Hematopoietic multipotent progenitor cell treated with erythropoietin and hydrocortisone succinate and interleukin-3 and kit ligand, for 8 days (in vitro differentiated cells): Measurements from ENCODE around the gene IL15.
A peak's percentile ranks its signal among the peaks of the same experiment; 100 is the strongest.
"Not testable (repeated sequence)": the region's sequence is repeated elsewhere in the genome, so short reads cannot be mapped to it uniquely, and the experiment has no call there.

Experiments used
- DNase-seq: peaks from one replicate; pipeline ENCODE4 v3.0.0-alpha.2; 2015

IL15 gene, protein sequence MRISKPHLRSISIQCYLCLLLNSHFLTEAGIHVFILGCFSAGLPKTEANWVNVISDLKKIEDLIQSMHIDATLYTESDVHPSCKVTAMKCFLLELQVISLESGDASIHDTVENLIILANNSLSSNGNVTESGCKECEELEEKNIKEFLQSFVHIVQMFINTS

DNA sequence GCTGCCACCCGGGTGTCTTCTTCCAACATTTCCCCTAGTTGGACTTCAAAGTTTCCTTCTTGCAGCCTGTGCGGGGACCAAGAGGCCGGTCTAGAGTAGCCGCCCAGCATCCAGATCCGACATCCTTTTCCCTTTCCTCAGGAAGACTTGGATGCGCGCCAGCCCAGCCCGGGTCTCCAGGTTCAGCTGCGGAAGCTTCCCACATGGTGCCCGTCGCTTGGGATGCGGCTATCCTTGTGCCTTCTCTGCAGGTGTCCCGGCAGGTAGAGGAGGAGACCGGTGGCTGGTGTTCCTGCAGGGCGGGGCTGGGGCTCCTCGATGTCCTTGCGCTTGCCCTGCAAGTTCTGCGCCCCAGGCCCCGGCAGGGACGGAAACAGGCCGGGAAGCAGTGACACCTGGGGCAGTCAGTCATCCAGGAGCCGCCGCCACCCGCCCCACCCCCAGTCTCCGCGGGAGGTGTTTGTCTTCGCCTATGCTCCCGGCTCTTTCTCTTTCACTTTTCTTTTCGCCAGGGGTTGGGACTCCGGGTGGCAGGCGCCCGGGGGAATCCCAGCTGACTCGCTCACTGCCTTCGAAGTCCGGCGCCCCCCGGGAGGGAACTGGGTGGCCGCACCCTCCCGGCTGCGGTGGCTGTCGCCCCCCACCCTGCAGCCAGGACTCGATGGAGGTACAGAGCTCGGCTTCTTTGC lies at the start of gene IL15:
IL15 (plus strand) TSS at position 502 of the 689 bp plus-strand sequence. CDS start 82,882 bp downstream, outside the sequence.
- peak; percentile 40 for DNase-seq

DNA sequence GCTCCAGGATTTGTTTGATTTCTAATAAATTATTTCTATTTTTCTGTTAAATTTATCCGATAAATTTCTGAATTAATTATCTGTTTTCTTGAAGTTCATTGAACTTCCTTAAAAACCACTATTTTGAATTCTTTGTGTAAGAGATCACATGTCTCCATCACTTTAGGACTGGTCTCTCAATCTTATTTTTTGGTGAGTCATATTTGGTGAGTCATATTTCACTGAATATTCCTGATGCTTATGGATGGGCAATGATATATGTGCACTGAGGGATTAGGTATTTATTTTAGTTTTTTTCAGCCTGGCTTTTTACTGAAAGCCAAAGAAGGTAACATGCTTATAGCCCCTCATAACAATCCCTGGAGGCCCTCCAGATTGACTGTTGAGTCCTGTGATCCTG lies 48.5 kb upstream of the IL15 start:
- DNase-seq: no peak

DNA sequence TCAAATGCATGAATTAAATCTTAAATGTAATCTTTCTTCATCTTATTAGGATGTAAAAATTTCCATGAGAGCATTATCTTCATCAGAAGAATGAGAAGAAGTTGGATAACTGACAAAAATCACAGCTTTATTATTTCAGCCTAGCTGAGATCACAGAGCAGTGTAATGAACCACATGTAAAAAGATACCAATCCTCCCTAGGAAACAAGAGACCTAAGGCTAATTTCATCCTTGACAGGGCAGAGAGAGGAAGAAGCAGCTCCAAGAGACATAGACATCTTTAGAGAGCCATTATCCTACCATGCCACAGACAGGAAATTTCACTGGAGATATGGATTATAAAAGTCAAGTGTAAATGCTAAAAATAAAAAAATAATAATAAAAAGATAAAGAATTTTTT lies 40.9 kb upstream of the IL15 start:
- DNase-seq: no peak

DNA sequence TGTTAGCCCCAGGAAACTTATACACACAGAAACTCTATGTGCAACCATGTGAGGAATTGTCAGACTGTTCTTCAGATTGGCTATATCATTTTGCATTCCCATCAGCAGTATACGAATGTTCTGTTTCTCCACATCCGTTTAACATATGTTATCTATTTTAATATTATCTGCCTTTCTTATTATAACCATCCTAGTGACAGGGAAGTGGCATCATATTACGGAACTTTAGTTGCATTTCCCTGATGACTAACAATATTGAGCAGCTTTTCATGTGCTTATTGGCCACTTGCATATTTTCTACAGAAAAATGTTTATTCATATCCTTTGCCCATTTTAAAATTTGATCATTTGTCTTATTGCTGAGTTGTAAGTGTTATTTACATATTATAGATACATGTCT lies 36.5 kb upstream of the IL15 start:
- no peak for DNase-seq

DNA sequence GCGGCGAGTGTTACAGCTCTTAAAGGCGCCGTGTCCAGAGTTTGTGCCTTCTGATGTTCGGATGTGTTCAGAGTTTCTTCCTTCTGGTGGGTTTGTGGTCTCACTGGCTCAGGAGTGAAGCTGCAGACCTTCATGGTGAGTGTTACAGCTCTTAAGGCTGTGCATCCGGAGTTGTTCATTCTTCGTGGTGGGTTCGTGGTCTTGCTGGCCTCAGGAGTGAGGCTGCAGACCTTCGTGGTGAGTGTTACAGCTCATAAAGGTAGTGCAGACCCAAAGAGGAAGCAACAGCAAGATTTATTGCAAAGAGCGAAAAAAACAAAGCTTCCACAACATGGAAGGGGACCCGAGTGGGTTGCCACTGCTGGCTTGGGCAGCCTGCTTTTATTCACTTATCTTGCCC lies 31.7 kb upstream of the IL15 start:
- DNase-seq: not testable (repeated sequence)

DNA sequence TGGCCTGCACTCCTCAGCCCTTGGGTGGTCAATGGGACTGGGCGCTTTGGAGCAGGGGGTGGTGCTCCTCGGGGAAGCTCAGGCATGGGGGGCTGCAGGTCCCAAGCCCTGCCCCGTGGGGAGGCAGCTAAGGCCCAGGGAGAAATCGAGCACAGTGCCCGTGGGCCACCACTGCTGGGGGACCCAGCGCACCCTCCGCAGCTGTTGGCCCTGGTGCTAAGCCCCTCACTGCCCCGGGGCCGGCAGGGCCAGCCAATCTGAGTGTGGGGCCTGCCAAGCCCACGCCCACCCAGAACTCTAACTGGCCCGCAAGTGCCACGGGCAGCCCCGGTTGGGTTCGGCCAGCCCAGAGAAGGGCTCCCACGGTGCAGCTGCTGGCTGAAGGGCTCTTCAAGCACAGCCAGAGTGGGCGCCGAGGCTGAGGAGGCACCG lies 30.9 kb upstream of the IL15 start:
- no peak for DNase-seq

DNA sequence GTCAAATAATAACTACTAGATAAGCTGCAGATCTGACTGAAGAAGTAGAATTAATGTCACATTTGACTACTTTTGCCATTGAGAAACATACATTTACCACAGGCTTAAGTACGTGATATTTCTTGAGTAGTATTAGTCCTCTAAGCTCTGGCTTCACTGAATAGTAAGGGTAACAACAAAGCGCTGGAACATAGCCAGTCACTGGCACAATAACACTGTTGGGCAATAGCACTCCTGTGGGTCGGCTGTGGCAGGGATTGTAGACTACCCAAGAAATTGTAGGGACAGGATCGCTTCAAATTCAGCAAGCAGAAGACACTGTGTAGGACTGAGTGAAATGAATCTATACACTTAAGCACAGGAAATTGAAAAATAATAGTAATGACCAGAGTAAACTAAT lies 27.1 kb upstream of the IL15 start:
- DNase-seq: no peak

DNA sequence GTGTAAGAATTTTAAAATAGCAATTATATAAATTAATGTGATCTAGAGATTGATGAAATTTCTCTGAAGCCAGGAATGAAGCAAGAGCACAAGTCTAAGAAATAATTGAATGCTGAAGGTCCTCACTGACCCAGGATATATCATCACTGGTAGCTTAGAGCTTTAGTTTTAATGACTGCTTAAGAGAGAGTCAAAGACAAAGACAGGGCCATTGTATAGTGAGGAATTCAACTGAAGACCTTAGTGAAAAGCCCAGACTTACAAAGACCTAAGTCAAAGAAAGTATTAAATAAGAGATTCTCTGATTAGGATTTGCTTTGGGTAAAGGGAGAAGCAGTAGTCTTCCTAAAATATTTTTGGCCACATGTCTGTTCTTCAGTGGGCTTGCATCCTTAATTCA lies 26.0 kb upstream of the IL15 start:
- DNase-seq: no peak

DNA sequence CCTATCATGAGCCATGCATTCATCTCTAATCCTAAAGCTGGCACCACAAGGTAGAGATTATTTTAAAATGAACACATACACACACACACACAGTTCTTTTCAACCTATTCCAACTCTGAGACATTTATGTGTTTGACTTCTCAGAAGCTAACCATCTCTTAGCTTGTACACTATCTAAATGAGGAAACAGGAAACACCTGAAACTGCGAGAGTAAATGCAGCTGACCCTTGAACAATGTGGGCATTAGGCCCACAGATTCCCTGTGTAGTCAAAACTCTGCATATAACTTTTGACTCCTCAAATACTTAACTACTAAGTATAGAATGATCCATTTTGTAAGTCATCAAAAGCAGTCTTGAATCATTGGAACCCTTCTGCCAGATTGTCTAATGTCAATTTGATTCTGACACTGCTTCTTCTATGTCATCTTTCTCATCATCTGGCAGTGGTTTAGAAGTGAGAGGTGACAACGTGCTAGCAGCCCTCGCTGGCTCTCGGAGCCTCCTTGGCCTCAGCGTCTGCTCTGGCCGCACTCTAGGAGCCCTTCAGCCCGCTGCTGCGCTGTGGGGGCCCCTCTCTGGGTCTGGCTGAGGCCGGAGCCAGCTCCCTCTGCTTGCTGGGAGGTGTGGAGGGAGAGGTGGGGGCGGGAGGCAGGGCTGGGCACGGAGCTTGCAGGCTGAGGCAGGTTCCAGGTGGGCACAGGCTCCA lies 21.4 kb upstream of the IL15 start:
- no peak for DNase-seq

DNA sequence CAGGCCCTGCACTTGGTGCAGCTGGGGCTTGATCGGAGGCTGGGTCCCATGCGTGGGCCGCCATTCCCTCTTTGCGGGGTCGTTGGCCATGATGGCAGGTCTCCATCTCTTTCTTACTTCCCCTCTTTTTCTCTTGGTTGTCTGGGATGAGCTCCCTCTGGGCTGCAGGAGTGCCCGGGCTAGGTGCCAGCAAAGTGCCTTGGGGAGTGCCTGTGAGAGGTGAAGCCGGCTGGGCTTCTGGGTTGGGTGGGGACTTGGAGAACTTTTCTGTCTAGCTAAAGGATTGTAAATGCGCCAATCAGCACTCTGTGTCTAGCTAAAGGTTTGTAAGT lies 20.8 kb upstream of the IL15 start:
- DNase-seq: not testable (repeated sequence)

DNA sequence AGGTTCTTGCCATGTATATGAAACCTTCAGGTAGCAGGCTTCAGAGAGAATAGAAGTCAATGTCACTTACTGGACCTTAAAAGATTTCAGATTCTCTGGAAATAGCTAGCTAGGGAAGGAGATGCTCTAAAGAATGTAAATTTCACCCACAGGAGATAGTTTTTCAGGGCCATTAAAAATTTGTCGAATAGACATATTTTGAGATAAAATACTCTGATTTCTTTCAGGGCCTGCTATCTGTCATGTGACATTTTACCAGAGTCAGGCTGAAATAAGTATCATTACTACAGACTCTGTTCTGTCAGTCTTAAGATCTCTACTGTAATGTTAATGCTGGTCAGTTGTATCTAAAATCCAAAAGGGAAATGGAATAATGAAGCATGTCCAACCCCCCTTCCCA lies 15.7 kb upstream of the IL15 start:
- no peak for DNase-seq

DNA sequence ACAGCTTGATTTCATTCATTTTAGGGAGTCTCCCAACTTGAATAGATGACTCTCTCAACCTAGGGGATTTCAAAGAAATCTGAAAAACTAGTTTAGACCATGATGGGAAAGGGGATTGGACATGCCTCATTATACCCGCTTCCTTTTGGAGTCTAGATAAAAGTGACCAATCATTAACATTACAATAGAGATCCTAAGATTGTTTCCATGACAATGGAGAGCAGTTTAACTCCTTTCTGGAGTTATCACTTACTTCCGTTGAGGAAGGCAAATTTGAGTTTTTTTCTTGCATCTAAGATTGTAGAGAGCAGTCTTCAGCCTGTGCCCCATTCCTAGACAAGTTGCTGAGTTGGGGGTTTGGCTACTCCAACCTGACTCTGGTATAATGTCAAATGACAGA lies 11.4 kb upstream of the IL15 start:
- DNase-seq: no peak

DNA sequence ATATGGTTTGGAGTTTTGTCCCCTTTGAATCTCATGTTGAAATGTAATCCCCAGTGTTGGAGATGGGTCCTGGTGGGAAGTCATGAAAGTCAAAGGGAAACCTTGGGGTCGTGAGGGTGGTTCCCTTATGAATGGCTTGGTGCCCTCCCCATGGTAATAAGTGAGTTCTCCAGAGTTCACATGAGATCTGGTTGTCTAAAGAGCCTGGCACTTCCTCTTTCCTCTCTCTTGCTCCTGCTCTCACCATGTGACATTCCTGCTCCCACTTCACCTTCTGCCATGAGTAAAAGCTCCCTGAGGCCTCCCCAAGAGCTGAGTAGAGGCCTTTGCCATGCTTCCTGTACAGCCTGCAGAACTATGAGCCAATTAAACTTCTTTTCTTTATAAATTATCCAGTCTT lies 5.5 kb upstream of the IL15 start:
- DNase-seq: no peak

DNA sequence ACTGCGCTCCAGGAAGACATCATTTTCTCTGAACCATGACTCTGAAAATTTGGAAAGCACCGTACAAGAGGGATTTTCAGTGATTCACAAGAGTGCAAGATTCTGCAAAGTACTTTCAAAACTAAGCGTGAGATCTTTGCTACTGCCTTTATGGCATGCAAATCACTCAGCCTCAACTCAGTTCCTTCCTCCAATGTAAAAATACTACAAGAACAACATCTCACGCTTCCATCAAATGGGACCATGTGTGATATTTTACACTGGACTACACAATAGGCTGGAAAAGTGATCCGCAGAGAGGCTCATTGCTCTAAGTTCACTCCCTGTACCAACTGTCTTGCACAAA lies 674 bp upstream of the IL15 start:
- DNase-seq: peak; percentile 30

DNA sequence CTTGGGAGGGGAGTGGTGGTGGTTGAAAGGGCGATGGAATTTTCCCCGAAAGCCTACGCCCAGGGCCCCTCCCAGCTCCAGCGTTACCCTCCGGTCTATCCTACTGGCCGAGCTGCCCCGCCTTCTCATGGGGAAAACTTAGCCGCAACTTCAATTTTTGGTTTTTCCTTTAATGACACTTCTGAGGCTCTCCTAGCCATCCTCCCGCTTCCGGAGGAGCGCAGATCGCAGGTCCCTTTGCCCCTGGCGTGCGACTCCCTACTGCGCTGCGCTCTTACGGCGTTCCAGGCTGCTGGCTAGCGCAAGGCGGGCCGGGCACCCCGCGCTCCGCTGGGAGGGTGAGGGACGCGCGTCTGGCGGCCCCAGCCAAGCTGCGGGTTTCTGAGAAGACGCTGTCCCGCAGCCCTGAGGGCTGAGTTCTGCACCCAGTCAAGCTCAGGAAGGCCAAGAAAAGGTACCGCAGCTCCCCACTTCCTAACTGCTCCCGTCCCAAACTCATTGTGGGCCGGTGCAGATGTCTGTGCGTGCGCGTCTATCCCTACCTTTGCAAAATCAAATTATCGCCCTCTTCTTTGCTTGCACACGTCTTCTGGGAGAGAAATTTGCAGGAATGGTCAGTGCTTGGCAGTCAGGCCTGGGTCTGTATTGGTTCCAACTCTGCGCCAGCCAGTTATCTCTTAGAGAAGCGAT lies 533 bp downstream of the IL15 start:
- DNase-seq: peak; percentile 42

DNA sequence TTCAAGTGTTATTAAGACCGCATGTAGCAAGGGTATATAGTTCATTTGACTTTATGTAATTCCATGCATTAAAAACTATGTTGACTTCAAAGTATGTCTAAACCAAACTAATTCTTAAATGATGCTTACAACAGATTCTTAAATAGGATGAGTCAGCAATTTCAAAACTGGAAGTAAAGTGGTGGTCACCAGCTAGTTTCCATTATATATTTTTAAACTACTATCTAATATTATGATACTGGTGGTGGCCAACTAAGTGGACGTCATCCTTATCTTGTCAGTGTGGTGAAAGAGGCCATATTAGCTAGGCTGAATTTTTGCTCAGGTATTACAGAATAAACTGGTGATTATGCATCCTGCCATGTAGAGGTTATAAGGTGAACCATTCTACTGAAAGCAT lies 1.2 kb downstream of the IL15 start:
- DNase-seq: peak; percentile 2

DNA sequence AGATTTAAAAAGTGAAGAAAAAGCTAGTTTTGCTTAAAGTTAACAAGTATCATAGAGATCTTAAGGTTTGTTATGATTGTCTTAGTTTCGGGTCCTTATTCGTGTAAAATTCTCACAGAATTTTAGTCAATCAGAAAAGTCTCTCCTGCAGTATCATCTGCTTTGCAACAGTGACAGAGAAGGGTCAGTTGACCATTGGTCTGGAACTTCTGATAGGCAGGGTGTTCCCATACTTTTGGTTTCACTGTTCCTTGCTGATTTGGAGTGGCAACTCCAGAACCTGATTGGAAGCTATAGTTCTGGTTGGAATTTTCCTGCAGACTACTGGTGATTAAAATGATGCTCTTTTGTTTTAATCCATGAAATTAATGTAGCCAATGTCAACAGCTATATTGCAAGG lies 1.8 kb downstream of the IL15 start:
- DNase-seq: no peak

DNA sequence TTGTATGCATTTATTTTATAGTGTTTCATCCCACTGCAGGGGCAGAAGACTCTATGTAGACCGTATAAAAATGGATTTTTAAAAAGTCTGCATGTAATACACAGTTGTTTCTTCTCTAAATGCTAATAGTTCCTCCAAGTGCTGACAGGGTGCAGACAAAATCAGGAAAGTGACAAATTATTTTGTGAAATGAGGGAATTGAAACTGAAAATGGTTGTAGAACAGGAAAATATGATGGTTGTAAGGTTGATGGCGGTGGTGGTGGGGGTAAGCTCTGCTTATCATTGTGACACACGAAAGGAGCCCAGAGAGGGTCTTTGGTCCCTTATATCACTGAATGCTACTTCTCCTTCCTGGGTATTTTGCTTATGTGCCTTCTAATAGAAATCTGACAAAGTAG lies 4.3 kb downstream of the IL15 start:
- no peak for DNase-seq

DNA sequence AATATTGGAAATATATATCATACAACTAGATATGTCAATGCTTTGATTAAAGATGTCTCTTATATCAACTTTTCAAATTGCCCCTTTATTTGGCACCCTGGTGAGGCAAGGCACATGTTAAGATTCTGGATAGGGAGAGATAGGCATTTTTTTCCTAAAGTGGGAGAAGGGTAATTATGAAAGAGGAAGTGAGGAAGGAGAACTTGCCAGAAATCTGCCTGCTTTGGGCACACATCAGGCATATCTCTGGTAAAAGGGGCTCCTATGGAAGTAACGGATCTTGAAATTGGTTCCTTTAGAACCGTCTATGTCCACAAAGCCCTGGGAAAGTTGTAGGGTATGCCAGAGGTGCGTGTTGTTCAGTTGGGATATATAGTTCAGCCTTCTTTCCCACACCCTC lies 5.7 kb downstream of the IL15 start:
- DNase-seq: no peak

DNA sequence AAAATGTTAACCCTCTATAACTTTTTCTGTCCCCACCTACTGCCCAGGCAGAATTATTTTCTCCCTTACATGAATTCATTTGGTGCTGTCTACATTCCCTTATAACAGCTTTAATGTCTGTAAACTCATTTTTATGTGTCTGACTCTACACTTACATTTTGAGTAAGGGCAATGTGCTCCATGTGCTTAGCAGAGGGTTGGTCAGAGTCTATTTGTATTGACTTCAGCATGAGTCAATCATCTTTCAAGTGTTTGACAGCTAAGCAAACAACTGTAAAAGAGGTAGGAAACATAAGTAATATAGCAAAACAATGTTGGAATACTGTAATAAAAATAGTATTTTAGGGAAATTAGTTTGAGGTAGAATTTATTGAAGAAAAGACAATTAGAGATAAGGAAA lies 6.3 kb downstream of the IL15 start:
- DNase-seq: no peak

DNA sequence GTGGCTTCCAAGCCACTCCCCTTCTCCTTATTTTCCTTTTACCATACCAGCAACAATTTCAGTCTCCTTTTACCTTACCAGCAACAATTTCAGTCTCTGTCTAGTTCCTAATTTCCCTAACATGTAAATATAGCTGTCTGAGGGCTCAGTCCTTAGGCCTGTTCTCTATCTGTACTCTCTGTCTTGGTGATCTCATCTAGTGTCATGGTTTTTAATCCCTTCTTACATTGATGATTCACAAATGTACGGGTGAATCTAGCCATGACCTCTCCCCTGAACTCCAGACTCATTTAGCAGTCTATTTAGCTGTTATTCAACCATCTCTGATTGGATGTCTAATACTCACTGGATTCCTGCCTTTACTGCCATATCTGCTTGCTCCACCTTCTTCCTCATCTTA lies 7.2 kb downstream of the IL15 start:
- DNase-seq: no peak

DNA sequence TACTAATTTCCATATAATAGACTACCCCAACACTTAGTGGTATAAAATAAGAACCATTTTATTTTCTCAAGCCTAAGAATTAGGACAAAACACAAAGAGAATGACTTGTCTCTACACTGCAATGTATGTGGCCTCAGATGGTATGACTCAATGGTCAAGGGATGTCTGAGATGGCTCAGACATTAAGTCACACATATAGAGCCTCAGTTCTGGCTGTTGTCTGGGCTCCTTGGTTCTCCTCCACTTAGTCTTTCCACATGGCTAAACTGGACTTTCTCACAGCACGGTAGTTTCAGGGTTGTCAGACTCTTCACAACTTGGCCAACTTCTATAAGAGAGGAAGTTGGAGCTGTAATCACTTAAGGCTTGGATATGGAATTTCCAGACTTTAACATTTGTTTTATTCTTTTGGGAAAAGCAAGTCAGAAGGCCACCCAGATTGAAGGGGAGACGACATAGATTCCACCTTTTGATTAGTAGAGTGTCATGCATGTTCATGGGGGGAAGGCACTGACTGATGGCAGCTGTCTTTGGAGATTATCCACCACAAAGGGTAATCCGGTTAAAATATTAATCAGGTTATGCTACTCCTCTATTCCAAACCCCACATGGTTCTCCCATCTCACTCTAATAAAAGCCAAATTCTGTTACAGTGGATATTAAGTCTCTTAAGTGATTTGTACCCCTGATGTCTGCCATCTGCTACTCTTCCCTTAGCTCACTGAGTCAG lies 9.4 kb downstream of the IL15 start:
- no peak for DNase-seq

DNA sequence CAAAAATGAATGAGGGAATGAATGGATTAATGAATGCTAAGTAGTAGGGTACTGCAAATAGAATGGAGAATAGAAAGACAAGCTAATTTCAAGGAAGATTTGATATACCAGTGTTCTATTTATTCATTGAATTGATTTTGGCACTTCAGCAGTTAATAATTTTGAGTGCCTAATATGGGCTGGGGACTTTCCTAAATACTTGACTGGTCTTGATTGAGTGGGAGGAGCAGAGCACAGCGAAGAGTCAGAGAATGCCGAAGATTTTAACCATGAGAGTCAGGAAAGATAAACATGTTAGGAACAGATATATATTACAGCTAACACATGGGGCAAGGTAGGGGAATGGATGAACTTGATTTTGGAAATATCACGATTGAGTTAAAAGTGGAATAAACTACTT lies 10.6 kb downstream of the IL15 start:
- DNase-seq: no peak
